Measurements from ENCODE around the gene MAPRE3. TPM values are rescaled to one million over a fixed set of nuclear protein-coding genes. Genes with fewer than 3 reads are reported as not detected.

MAPRE3 gene
- total and polyA plus RNA-seq, 2 donors (not counting 3 experiments of a cell fraction or from before 2014, with no cell fraction given) = 4.4 to 6.1 TPM

DNA sequence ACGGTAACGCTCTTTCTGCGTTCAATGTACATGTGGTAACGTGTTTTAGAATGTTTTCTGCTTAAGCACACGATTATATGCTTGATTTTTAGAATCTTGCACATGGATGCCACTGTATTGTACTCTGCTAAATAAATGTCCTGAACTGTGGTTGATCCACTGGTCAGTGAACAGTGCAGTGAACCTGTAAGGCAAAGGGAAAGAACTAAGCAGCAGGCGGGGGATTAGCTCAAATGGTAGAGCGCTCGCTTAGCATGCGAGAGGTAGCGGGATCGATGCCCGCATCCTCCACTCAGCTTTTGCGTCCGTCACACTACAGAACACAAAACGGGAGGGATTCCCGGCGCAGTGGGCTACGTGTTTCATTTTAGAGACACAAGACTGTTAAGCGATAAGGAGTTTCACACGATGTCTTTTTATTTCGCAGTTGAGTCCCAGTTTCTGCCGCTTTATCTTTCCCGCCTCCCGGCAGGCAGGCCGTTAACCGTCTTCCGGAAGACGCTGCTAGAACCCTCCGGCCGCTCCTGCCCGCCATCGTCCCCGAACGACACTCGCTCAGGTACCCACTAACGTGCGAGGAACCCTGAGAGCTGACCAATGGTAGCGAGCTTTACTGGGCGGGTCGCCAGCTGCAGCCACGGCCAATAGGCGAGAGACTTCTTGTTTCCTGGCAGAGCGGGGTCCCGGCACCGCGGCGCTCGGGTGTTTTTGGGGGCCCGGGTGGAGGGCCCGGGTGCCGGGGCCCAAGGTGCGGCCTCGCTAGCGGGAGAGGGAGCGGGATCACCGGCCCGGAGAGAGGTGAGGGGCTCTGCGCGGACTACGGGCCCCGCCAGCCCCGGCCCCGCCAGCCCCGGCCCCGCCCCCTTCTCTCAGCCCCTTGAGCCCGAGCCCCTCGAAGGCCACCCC, 80.8 kb downstream of the MAPRE3 start, which contains the start of gene AGBL5:
Gene AGBL5, plus strand, starts transcription at position 673 of the 906 bp plus-strand sequence. CDS start 1,291 bp downstream, outside the sequence.
- Histone ChIP-seq H3K27me3 (ENCODE audit: control insufficient read depth in 2 of 2, insufficient read depth in 2 of 2, low read length in 2 of 2) (no peaks in the 10 kb centered on the region), H3K4me1 (ENCODE audit: control insufficient read depth, extremely low read depth, insufficient read depth, low read length) (peaks cover 12% of the 10 kb centered on the region), H4K20me1 (replicated peaks; ENCODE audit: control insufficient read depth, extremely low read depth, insufficient read depth, low read length) (no peaks in the 10 kb centered on the region), H3K27ac (ENCODE audit: insufficient read depth, low read depth, low read length) (peak within 1 kb of the TSS; percentile 60), H2AFZ (ENCODE audit: low read depth, low read length) (peak within 1 kb of the TSS; percentile 93), H3K9me3 (replicated peaks; ENCODE audit: control insufficient read depth, insufficient read depth, low read length) (no peaks in the 10 kb centered on the region), H3K79me2 (ENCODE audit: control insufficient read depth, insufficient read depth, low read length) (no peaks in the 10 kb centered on the region), H3K4me2 (ENCODE audit: insufficient read depth, low read length) (peak within 1 kb of the TSS; percentile 82), H3K4me3 (replicated peaks in 1 of 3; ENCODE audit: insufficient read depth in 1 of 3, low read depth in 1 of 3, low read length in 3 of 3) (peak within 1 kb of the TSS; percentile 67 to 93 (median 73)), H3K9ac (replicated peaks; ENCODE audit: extremely low read depth, insufficient read depth, low read length) (peak within 1 kb of the TSS; percentile 61), H3K9me1 (replicated peaks; ENCODE audit: control insufficient read depth, extremely low read depth, insufficient read depth, low read length) (no peaks in the 10 kb centered on the region), H3K36me3 (ENCODE audit: control insufficient read depth in 2 of 2, extremely low read depth in 1 of 2, insufficient read depth in 2 of 2, low read length in 2 of 2) (peaks cover 3 to 22% of the 10 kb centered on the region in 2 experiments)
- DNase-seq (ENCODE audit: low read depth, low spot score) = peak; percentile 96
- POLR2A ChIA-PET = interaction anchor here (1.1 to 2.2 kb wide), 3 partner anchors 20 to 36 kb away, joined by 3 to 7 read pairs (median 4); partner anchors contain the start of genes KHK and OST4
- CTCF ChIA-PET = interaction anchor here (0.7 to 5.9 kb wide), 19 partner anchors 8 to 252 kb away, joined by 3 to 39 read pairs (median 4); partner anchors contain the start of genes KHK, OST4, PREB and TMEM214
- TF ChIP-seq FOS (IDR thresholded peaks at IDR 0.05; ENCODE audit: borderline replicate concordance, insufficient read depth, low read length) = no peak
- TF ChIP-seq, protein P1, sequence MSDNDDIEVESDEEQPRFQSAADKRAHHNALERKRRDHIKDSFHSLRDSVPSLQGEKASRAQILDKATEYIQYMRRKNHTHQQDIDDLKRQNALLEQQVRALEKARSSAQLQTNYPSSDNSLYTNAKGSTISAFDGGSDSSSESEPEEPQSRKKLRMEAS (IDR thresholded peaks at IDR 0.05; ENCODE audit: insufficient read depth, insufficient read length) = peak; percentile 70
- peak; percentile 76 for TF ChIP-seq POLR2AphosphoS5 (IDR thresholded peaks at IDR 0.05; ENCODE audit: insufficient read depth, low read depth, low read length)
- dilution Hi-C loops (cut with MboI; ENCODE audit: extremely low pct_ligation_motif_present, low sequenced_read_pairs) (no loop called here), intact Hi-C loops (cut with micrococcal nuclease) (loop anchor here (1.0 kb wide), 6 partner anchors 19 to 90 kb away; partner anchors contain the start of genes KHK, OST4, PREB and TMEM214)
- no TSS peak for BruUV-seq (replicated peaks)
- FAIRE-seq = peak; percentile 98

Measured in endothelial cell of umbilical vein (primary cell).